Stomach (tissue), 9 donors: ENCODE results near the gene AUH. TPM values are rescaled to one million over a fixed set of nuclear protein-coding genes. Genes with fewer than 3 reads are reported as not detected.

Experiments used
- DNase-seq, 2 donors: peaks; one replicate each; pipeline versions ENCODE4 v3.0.0 to v3.0.0-alpha.2; 2013 to 2019
- H3K27ac ChIP-seq, 5 donors: fragments of 200-600 bp in 4 of 5; sonication (generic) in 4 of 5; one replicate each; pipeline ENCODE4 v1.5.1; 2013 to 2019; ENCODE audit warnings: mild to moderate bottlenecking in 1 of 5, moderate library complexity in 1 of 5
- H3K27me3 ChIP-seq, 3 donors: fragments of 200-600 bp; sonication (generic); one replicate each; pipeline ENCODE4 v1.5.1; 2017 to 2019; ENCODE audit warnings: mixed run types in 1 of 3
- H3K36me3 ChIP-seq, 4 donors: fragments of 200-600 bp; sonication (generic); 1 replicate in 3 of 4; 2 replicates in 1 of 4; pipeline ENCODE4 v1.5.1; 2016 to 2019
- H3K4me1 ChIP-seq, 4 donors: fragments of 200-600 bp; sonication (generic); one replicate each; pipeline ENCODE4 v1.5.1; 2016 to 2019
- H3K4me3 ChIP-seq, 4 donors: fragments of 200-600 bp; sonication (generic) in 3 of 4; one replicate each; pipeline ENCODE4 v1.5.1; 2016 to 2019; ENCODE audit warnings: mild to moderate bottlenecking in 1 of 4
- H3K9me3 ChIP-seq, 4 donors: fragments of 200-600 bp; sonication (generic); one replicate each; pipeline ENCODE4 v1.5.1; 2016 to 2019
- EP300 ChIP-seq: sonication (generic); formaldehyde crosslinking; IDR thresholded peaks from one replicate; pipeline ENCODE4 v1.6.1; 2017; ENCODE audit warnings: antibody characterized with exemption
- POLR2A ChIP-seq, 4 donors: fragments of 450-650 bp; IDR thresholded peaks; one replicate each; pipeline ENCODE4 v1.6.1; 2016; ENCODE audit warnings: antibody characterized with exemption in 4 of 4, control low read depth in 2 of 4, mild to moderate bottlenecking in 1 of 4, moderate library complexity in 1 of 4
- POLR2AphosphoS5 ChIP-seq, 3 donors: sonication (generic); formaldehyde crosslinking; IDR thresholded peaks; one replicate each; pipeline ENCODE4 v1.6.1; 2016; ENCODE audit warnings: antibody characterized with exemption in 3 of 3
- WGBS, 5 donors: extraction: QIAGEN DNeasy Blood & Tissue Kit in 3 of 5; methylation state at CpG; one replicate each; pipeline versions ENCODE4 v1.1.5 to v1.1.7; 2013 to 2018; 5-methylcytosine and 5-hydroxymethylcytosine counted together
- intact Hi-C: fragments of 100-400 bp; cut with DNase I; formaldehyde crosslinking; loops from one replicate; pipeline ENCODE4 v1.15.1; 2023; ENCODE audit warnings: low total_unique reads
- polyA plus RNA-seq, 3 donors: library from polyadenylated mRNA; stranded (reverse); fragments of 200-250 nt; gene quantifications; one replicate each; pipeline ENCODE4 v1.2.3, GENCODE V29; 2013
- total RNA-seq, 5 donors: library from RNA; depleted of rRNA; stranded (reverse); fragments of >200 nt; gene quantifications; one replicate each; pipeline versions ENCODE4 v1.1.0 to v1.2.3, GENCODE V29; 2014 to 2016
- TF ChIP-seq, protein P1 (sequence below), 7 experiments: fragments of 450-650 bp in 4 of 7; fragments of 200-600 bp in 3 of 7; sonication (generic) in 3 of 7; IDR thresholded peaks; one replicate each; pipeline ENCODE4 v1.5.1; 2016 to 2019; ENCODE audit warnings: antibody characterized with exemption in 7 of 7, control low read depth in 2 of 7, mild to moderate bottlenecking in 1 of 7
- donor health status: healthy with polysubstance abuse.
- donor health status: Bipolar disorder and iron deficiency.
- donor health status: healthy.

Gene AUH
- total and polyA plus RNA-seq, 8 donors = 5.8 to 331 (median 24.5) TPM

DNA sequence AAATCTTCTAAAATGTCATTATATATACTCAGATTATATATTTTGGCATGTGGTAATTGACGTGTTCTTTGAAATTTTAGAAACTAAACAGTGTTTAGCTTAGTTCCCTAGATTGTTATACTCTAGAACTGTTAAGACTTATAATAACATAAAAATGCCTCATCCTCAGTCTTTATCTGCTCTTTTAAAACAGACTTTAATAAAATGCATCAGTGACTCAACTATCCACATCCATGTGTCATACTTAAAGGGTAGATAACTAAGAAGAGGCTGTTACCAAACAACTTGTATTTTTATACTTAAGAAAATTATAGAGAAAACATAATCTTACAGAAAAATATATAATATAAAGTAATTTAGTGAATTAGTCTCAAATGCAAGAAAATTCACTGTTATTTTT lies 46.8 kb upstream of the AUH start:
- H3K9me3 ChIP-seq = no peaks in the 10 kb centered on the region
- peaks cover 0 to 29% (median 1%) of the 10 kb centered on the region in 4 donors for H3K4me1 ChIP-seq
- intact Hi-C loops = no loop called here
- H3K36me3 ChIP-seq = peaks cover 17 to 54% (median 40%) of the 10 kb centered on the region in 4 donors
- no peak overlapping the region for H3K27ac ChIP-seq
- no peak overlapping the region for H3K4me3 ChIP-seq
- TF ChIP-seq POLR2A (IDR thresholded peaks at IDR 0.05) (no peak), EP300 (no peak), POLR2AphosphoS5 (IDR thresholded peaks at IDR 0.05) (no peak)
- TF ChIP-seq, protein P1, sequence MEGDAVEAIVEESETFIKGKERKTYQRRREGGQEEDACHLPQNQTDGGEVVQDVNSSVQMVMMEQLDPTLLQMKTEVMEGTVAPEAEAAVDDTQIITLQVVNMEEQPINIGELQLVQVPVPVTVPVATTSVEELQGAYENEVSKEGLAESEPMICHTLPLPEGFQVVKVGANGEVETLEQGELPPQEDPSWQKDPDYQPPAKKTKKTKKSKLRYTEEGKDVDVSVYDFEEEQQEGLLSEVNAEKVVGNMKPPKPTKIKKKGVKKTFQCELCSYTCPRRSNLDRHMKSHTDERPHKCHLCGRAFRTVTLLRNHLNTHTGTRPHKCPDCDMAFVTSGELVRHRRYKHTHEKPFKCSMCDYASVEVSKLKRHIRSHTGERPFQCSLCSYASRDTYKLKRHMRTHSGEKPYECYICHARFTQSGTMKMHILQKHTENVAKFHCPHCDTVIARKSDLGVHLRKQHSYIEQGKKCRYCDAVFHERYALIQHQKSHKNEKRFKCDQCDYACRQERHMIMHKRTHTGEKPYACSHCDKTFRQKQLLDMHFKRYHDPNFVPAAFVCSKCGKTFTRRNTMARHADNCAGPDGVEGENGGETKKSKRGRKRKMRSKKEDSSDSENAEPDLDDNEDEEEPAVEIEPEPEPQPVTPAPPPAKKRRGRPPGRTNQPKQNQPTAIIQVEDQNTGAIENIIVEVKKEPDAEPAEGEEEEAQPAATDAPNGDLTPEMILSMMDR (IDR thresholded peaks at IDR 0.05) = no peak
- WGBS, 5 donors = 96 to 100% (median 98%) methylated on average over 1 of the region's 1 CpG
- no peaks in the 10 kb centered on the region for H3K27me3 ChIP-seq
- no peak for DNase-seq

DNA sequence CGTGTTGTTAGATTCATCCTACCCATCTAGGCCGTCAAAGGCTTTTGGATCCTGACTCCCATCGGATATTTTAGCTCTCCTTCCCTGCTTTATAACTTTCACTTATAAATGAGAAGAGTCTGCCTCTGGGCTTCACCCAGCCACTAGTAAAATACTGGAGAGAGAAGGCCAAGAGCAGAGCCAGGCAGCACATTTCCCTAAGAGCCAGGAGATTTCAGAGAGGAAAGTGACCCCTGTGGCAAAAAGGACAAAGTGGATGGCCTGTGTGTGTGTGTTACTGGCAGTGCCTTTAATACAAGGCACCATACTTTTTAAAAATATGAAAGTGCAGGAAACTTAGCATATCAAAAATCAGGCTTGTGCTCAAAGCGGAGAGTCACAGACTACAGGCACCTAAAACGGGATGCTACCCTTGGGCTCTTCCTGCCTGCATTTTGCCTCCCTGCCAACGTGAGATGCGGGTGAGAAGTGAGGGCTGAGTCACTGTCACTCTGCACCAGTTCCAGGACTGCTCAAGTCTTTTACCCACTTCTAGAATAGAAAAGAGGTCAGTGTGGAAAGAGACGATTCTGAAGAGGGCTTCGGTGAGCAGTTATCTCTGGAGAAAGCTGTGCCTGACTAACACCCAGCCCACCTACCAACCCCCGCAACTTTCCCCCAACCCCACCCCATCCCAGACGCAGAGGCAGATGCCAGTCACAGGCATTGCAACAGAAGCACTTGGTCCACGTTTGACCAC lies 46.0 kb upstream of the AUH start:
- Histone ChIP-seq H3K27ac (no peak overlapping the region), H3K4me3 (no peak overlapping the region), H3K36me3 (peaks cover 17 to 54% (median 40%) of the 10 kb centered on the region in 4 donors), H3K9me3 (no peaks in the 10 kb centered on the region), H3K4me1 (peaks cover 0 to 22% (median 0%) of the 10 kb centered on the region in 4 donors), H3K27me3 (no peaks in the 10 kb centered on the region)
- 87 to 90% (median 90%) methylated on average over 12 of the region's 12 CpGs for WGBS, 5 donors
- intact Hi-C loops = no loop called here
- no peak for DNase-seq
- no peak for TF ChIP-seq EP300
- TF ChIP-seq POLR2A (IDR thresholded peaks at IDR 0.05) = no peak
- TF ChIP-seq, protein P1 (IDR thresholded peaks at IDR 0.05) = no peak
- no peak for TF ChIP-seq POLR2AphosphoS5 (IDR thresholded peaks at IDR 0.05)

DNA sequence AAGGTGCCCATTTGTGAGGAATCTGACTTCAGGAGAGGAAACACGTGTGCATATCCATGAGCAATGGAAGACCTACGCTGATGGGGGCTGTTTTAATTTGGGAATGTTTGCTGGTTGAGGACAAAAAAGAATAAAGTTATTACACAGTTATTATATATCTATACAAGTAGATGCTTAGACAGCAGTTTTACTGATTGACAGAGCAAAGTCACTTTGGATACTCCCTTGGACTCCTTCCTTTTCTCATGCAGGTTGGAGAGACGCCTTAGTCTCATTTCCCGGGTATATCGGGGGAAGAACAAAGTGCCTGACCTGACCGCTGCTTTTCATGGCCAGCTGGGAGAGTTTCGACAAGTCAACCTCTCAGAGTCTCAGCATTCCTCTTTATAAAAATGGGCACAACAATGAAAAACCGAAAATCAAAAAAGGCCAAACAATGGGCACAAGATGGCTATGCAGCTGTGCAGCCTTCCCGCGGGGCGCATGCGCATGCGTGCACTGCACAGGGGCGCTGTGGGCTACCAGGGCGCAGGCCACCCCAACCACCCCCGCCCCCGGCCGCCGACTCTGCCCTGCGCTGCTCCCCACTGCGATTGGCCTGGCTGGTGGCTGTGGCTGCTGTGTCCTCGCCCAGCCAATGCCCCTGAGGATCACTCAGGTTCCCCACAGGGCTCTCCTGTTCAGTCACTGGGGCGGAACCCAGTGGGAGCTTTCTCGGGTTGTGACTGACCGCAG lies 43.8 kb upstream of the AUH start:
- WGBS, 5 donors = 95 to 97% (median 96%) methylated on average over 21 to 25 of the region's 25 CpGs
- no peak for DNase-seq
- intact Hi-C loops = no loop called here
- no peaks in the 10 kb centered on the region for H3K27me3 ChIP-seq
- no peak overlapping the region for H3K27ac ChIP-seq
- H3K4me3 ChIP-seq = no peak overlapping the region
- peaks cover 15 to 49% (median 37%) of the 10 kb centered on the region in 4 donors for H3K36me3 ChIP-seq
- no peaks in the 10 kb centered on the region for H3K9me3 ChIP-seq
- TF ChIP-seq, protein P1 (IDR thresholded peaks at IDR 0.05) = no peak
- no peak for TF ChIP-seq POLR2A (IDR thresholded peaks at IDR 0.05)
- TF ChIP-seq EP300 = no peak
- no peak for TF ChIP-seq POLR2AphosphoS5 (IDR thresholded peaks at IDR 0.05)
- peaks cover 0 to 4% (median 0%) of the 10 kb centered on the region in 4 donors for H3K4me1 ChIP-seq

DNA sequence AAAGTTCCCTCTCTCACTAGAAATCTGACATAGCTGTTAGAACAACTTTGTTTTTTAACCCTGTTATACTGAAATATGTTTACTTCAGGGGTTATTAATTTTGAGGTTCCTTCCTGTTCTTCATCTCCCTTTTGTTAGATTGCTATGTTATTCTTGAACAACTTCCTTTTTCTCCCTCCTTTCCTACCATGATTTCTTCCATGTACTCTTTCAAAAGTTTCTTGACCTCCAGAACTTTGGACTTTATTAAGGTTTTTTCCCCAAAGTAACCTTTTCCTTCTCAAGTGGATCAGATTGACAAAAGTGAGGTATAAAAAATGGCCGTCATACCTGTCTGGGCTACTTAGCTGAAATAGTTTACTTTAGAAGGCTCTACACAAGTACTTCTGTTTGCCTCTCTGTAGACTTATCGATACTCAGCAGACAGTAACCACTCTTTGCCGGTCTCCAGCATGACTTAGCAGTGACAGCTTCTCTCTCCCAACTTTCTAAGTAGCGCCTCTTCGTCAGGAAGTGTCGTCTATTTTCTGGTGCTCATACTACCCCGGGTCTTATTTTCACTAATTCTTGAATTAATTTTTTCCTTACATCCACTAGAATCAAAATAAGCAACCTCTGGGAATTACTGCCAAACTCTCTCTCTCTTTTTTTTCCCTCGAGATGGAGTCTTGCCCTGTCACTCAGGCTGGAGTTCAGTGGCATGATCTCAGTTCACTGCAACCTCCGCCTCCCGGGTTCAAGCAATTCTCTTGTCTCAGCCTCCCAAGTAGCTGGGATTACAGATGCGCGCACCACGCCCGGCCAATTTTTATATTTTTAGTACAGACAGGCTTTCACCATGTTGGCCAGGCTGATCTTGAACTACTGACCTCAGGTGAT lies 42.2 kb upstream of the AUH start:
- 77 to 83% (median 81%) methylated on average over 14 of the region's 14 CpGs for WGBS, 5 donors
- Histone ChIP-seq H3K27me3 (no peaks in the 10 kb centered on the region), H3K36me3 (peaks cover 0 to 33% (median 21%) of the 10 kb centered on the region in 4 donors), H3K27ac (no peak overlapping the region), H3K4me1 (no peaks in the 10 kb centered on the region), H3K9me3 (no peaks in the 10 kb centered on the region), H3K4me3 (no peak overlapping the region)
- TF ChIP-seq, protein P1 (IDR thresholded peaks at IDR 0.05) = no peak
- TF ChIP-seq POLR2AphosphoS5 (IDR thresholded peaks at IDR 0.05) (no peak), EP300 (no peak), POLR2A (IDR thresholded peaks at IDR 0.05) (no peak)
- no peak for DNase-seq
- intact Hi-C loops = no loop called here
